Sigmoid colon (tissue), 7 donors: ENCODE results near the gene PRSS57. TPM values are rescaled to one million over a fixed set of nuclear protein-coding genes. Genes with fewer than 3 reads are reported as not detected.
"Not testable (repeated sequence)": the region's sequence is repeated elsewhere in the genome, so short reads cannot be mapped to it uniquely, and the experiment has no call there.

Source experiments
- DNase-seq: peaks from one replicate; pipeline ENCODE4 v3.0.0-alpha.2; 2019
- H3K27ac ChIP-seq, 4 donors: fragments of 200-600 bp; sonication (generic); one replicate each; pipeline ENCODE4 v1.5.1; 2016 to 2019; ENCODE audit warnings: mild to moderate bottlenecking in 1 of 4
- H3K27me3 ChIP-seq, 3 donors: fragments of 200-600 bp; sonication (generic); one replicate each; pipeline ENCODE4 v1.5.1; 2019; ENCODE audit warnings: mild to moderate bottlenecking in 1 of 3
- H3K36me3 ChIP-seq, 4 donors: fragments of 200-600 bp; sonication (generic); one replicate each; pipeline ENCODE4 v1.5.1; 2016 to 2019
- H3K4me1 ChIP-seq, 4 donors: fragments of 200-600 bp; sonication (generic); one replicate each; pipeline ENCODE4 v1.5.1; 2017 to 2019
- H3K4me3 ChIP-seq, 4 donors: fragments of 200-600 bp; sonication (generic); one replicate each; pipeline ENCODE4 v1.5.1; 2017 to 2019; ENCODE audit warnings: mild to moderate bottlenecking in 2 of 4, moderate library complexity in 1 of 4
- H3K9me3 ChIP-seq, 4 donors: fragments of 200-600 bp in 3 of 4; sonication (generic) in 3 of 4; one replicate each; pipeline versions ENCODE4 v1.5.1 to v1.6.1; 2013 to 2019
- CTCF ChIP-seq, 4 experiments: fragments of 450-650 bp in 3 of 4; fragments of 200-600 bp in 1 of 4; IDR thresholded peaks; one replicate each; pipeline ENCODE4 v1.5.1; 2016 to 2019; ENCODE audit warnings: antibody characterized with exemption in 4 of 4, mild to moderate bottlenecking in 3 of 4, moderate library complexity in 2 of 4
- EP300 ChIP-seq, 4 donors: sonication (generic); formaldehyde crosslinking; IDR thresholded peaks; one replicate each; pipeline ENCODE4 v1.6.1; 2017; ENCODE audit warnings: antibody characterized with exemption in 4 of 4
- POLR2A ChIP-seq, 2 donors: fragments of 450-650 bp; IDR thresholded peaks; one replicate each; pipeline ENCODE4 v1.6.1; 2016; ENCODE audit warnings: antibody characterized with exemption in 2 of 2, mild to moderate bottlenecking in 2 of 2, moderate library complexity in 2 of 2
- POLR2AphosphoS5 ChIP-seq, 4 donors: sonication (generic); formaldehyde crosslinking; IDR thresholded peaks; one replicate each; pipeline ENCODE4 v1.6.1; 2017; ENCODE audit warnings: antibody characterized with exemption in 4 of 4
- WGBS, 2 donors: extraction: QIAGEN DNeasy Blood & Tissue Kit; methylation state at CpG; one replicate each; pipeline ENCODE4 v1.1.7; 2013; 5-methylcytosine and 5-hydroxymethylcytosine counted together
- intact Hi-C: fragments of 100-400 bp; cut with DNase I; formaldehyde crosslinking; loops from one replicate; pipeline ENCODE4 v1.15.1; 2023
- polyA plus RNA-seq, 3 donors: library from polyadenylated mRNA; stranded (reverse); fragments of 200-250 nt; gene quantifications; one replicate each; pipeline ENCODE4 v1.2.3, GENCODE V29; 2013
- total RNA-seq, 4 donors: library from RNA; depleted of rRNA; stranded (reverse); fragments of >200 nt; gene quantifications; one replicate each; pipeline ENCODE4 v1.1.0, GENCODE V29; 2016
- donor health status: healthy with polysubstance abuse.
- donor health status: Bipolar disorder and iron deficiency.
- donor health status: healthy.

The PRSS57 gene
- total and polyA plus RNA-seq, 7 donors, result 0.15 TPM; not detected in 6

- whole genome bisulfite sequencing, 2 donors, result 5 to 8% methylated on average over 50 of the region's 50 CpGs
Observed at GRCh38 chr19:703651-704446, 8.6 kb upstream of the PRSS57 start.

DNA sequence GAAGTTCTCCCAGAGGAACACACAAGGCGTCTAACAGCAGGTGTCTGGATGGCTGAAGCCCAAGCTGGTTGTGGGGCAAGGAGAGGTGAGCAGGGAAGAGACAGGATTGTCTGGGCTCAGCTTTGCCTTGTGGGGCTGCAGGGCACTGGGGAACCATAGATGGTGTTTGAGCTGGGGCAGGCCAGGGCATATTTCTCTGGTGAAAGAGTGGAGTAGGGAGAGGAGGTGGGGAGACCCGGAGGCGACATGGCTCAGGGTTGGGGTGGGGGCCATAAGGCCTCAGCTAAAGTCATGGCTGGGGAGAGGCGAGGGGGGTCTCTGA lies 8.0 kb upstream of the PRSS57 start:
- no peak for TF ChIP-seq EP300 (IDR thresholded peaks at IDR 0.05)
- TF ChIP-seq CTCF (IDR thresholded peaks at IDR 0.05), result no peak
- no peak for TF ChIP-seq POLR2A (IDR thresholded peaks at IDR 0.05)
- no peak for TF ChIP-seq POLR2AphosphoS5 (IDR thresholded peaks at IDR 0.05)
- Histone ChIP-seq H3K4me1 (peaks cover 0 to 25% (median 10%) of the 10 kb centered on the region in 4 donors), H3K4me3 (peak overlapping the region in 3 of 4 donors; percentile 7 to 30 (median 18)), H3K36me3 (no peaks in the 10 kb centered on the region), H3K27me3 (peaks cover 0 to 28% (median 19%) of the 10 kb centered on the region in 3 donors), H3K9me3 (no peaks in the 10 kb centered on the region), H3K27ac (peak overlapping the region in 1 of 4 donors; percentile 38)
- intact Hi-C loops, result no loop called here
- no peak for DNase-seq
- 31 to 37% methylated on average over 4 of the region's 4 CpGs for WGBS, 2 donors

More at GRCh38 chr19:703651-704446, 8.6 kb upstream of the PRSS57 start:
- Histone ChIP-seq H3K27ac (peak overlapping the region in 1 of 4 donors; percentile 38), H3K36me3 (no peaks in the 10 kb centered on the region), H3K4me3 (peak overlapping the region in 3 of 4 donors; percentile 7 to 30 (median 18)), H3K27me3 (peaks cover 0 to 28% (median 19%) of the 10 kb centered on the region in 3 donors), H3K9me3 (no peaks in the 10 kb centered on the region), H3K4me1 (peaks cover 0 to 27% (median 12%) of the 10 kb centered on the region in 4 donors)
- intact Hi-C loops, result no loop called here
- TF ChIP-seq CTCF (IDR thresholded peaks at IDR 0.05), result no peak
- TF ChIP-seq POLR2AphosphoS5 (IDR thresholded peaks at IDR 0.05), result peak in 1 of 4 donors; percentile 55
- TF ChIP-seq POLR2A (IDR thresholded peaks at IDR 0.05), result no peak
- DNase-seq, result peak; percentile 92

DNA sequence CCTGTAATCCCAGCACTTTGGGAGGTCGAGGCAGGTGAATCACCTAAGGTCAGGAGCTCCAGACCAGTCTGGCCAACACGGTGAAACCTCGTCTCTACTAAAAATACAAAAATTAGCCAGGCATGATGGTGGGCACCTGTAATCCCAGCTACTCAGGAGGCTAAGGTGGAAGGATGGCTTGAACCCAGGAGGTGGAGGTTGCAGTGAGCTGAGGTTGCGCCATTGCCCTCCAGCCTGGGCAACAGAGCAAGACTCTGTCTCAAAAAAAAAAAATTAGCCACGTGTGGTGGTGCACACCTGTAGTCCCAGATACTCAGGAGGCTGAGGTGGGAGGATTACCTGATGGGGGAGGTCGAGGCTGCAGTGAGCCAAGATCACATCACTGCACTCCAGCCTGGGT lies 7.6 kb upstream of the PRSS57 start:
- Histone ChIP-seq H3K27me3 (peaks cover 0 to 28% (median 19%) of the 10 kb centered on the region in 3 donors), H3K4me1 (peaks cover 0 to 21% (median 8%) of the 10 kb centered on the region in 4 donors), H3K4me3 (peak overlapping the region in 2 of 4 donors; percentile 18 to 30)
- WGBS, 2 donors, result 70 to 82% methylated on average over 6 of the region's 6 CpGs
- H3K9me3 ChIP-seq, H3K36me3 ChIP-seq, intact Hi-C loops, DNase-seq, H3K27ac ChIP-seq: not testable (repeated sequence)

DNA sequence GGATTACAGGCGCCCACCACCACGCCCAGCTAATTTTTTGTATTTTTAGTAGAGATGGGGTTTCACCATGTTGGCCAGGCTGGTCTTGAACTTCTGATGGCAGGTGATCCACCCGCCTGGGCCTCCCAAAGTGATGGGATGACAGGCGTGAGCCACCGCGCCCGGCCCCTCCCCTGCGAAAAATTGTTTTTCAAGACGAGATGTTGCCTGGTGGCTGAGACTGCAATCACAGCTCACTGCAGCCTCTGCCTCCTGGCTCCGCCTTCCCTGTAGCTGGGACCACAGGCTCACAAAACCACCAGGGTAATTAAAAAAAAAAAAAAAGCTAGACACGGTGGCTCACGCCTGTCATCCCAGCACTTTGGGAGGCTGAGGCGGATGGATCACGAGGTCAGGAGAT lies 4.6 kb upstream of the PRSS57 start:
- 63 to 69% methylated on average over 14 of the region's 14 CpGs for WGBS, 2 donors
- intact Hi-C loops, DNase-seq, H3K9me3 ChIP-seq, H3K27ac ChIP-seq, H3K36me3 ChIP-seq, H3K4me3 ChIP-seq: not testable (repeated sequence)
- H3K4me1 ChIP-seq, result peaks cover 0 to 13% (median 6%) of the 10 kb centered on the region in 4 donors
- peaks cover 5 to 46% (median 32%) of the 10 kb centered on the region in 3 donors for H3K27me3 ChIP-seq

- 87 to 91% methylated on average over 15 of the region's 15 CpGs for WGBS, 2 donors
- H3K9me3 ChIP-seq, H3K27ac ChIP-seq, H3K36me3 ChIP-seq, H3K4me3 ChIP-seq, DNase-seq, intact Hi-C loops, H3K4me1 ChIP-seq: not testable (repeated sequence)
- H3K27me3 ChIP-seq, result peaks cover 5 to 43% (median 20%) of the 10 kb centered on the region in 3 donors
Observed at GRCh38 chr19:698529-698928, 3.3 kb upstream of the PRSS57 start.

GRCh38 chr19:694481-695351 lies 536 bp downstream of the PRSS57 start:
- Histone ChIP-seq H3K4me1 (no peaks in the 10 kb centered on the region), H3K36me3 (no peaks in the 10 kb centered on the region), H3K4me3 (no peak overlapping the region), H3K27ac (no peak overlapping the region), H3K9me3 (no peaks in the 10 kb centered on the region), H3K27me3 (peaks cover 5 to 26% (median 12%) of the 10 kb centered on the region in 3 donors)
- no peak for DNase-seq
- 34 to 50% methylated on average over 41 of the region's 41 CpGs for WGBS, 2 donors
- intact Hi-C loops, result no loop called here
- no peak for TF ChIP-seq EP300 (IDR thresholded peaks at IDR 0.05)
- no peak for TF ChIP-seq CTCF (IDR thresholded peaks at IDR 0.05)
- no peak for TF ChIP-seq POLR2A (IDR thresholded peaks at IDR 0.05)
- no peak for TF ChIP-seq POLR2AphosphoS5 (IDR thresholded peaks at IDR 0.05)
